ENCODE results near the gene ACD.

The ACD gene

DNA sequence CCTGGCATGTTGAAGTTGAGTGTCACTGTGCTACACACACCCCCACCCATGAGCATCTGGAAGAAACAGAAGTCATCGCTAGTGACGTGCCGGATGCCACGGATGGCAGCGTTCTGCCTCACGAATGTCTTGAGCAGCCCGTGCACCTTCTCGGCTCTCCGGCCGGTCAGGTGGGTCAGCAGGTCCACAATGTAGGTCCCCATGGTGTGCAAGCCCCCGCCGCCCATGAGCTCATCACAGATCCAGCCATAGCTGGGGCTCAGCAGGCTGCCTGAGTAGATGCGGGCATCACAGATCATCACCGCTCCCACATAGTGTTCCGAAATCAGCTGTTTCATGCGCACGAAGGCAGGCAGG lies 15.5 kb upstream of the ACD start:
- no peak for DNase-seq

DNA sequence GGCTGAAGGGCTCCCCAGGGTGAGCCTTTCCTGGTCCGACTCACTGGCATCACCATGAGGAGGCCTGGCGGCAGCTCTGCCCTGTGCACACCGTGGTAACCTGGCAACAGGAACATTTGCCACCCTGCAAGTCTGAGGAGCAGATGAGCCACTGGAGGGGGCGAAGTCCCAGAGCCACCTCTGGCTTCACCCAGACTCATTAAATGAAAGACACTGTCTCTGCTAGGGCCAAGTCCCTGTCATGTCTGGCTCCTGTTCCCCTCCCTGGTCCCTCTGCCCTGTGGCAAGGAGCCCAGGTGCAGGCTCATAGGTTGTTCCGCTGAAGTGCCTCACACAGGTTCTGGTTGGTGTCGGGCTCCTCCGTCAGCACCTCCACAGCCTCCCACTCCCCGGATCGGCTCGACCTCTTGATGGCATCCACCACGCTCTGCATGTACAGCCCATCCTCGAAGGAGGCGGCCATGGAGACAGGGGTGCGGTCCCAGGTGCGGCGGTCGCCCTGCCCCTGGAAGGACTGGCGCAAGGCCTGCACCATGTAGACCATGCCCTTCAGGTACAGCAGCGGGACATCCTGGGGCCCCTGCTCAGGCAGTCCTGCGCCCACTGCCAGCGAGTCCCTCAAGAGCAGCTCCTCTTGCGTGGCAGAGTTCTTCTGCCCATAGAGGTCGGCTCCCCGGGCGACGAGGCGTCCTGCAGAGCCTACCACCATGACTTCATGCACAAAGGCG lies 15.0 kb upstream of the ACD start:
- no peak for DNase-seq

DNA sequence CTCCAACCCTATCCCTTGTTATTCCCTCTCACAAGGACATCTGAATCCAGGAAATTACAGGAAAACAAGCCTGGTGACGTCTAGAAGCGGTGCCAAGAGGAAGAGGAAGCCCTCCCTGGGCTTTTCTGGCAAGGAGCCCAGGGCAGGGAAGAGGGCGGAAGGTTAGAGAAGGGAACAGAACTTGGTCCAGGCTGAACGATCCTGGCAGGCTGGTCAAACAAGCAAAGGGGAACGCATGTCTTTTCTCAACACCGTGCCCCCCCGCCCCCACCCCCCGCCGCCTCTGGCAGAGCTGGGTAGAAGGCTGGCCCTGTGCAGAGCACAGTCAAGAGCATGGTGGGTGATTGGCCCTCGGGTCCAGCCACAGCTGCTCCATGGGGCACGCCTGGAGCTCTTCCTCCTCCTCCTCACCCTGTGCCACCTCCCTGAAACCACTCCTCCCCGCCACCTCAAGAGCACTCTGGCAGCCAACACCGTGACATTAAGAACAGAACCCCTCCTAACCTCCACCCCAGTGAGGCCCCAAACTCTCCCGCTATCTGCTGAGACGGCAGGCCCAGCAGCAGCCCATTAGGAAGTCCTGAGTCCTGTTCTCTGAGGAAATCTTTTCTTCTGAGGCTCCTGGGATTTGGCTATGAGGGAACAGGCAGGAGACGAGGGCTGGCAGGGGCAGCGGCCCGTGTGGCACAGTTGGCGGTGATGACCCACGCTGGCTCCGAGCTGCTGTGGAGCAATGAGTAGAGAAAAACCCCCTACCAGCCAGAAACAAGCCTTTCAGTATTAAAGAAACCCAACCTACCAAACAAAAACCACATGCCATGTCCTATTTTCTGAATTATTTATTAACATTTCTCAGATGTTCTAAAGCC lies 13.9 kb upstream of the ACD start:
- DNase-seq, result peak in 1 of 2 donors; percentile 27

DNA sequence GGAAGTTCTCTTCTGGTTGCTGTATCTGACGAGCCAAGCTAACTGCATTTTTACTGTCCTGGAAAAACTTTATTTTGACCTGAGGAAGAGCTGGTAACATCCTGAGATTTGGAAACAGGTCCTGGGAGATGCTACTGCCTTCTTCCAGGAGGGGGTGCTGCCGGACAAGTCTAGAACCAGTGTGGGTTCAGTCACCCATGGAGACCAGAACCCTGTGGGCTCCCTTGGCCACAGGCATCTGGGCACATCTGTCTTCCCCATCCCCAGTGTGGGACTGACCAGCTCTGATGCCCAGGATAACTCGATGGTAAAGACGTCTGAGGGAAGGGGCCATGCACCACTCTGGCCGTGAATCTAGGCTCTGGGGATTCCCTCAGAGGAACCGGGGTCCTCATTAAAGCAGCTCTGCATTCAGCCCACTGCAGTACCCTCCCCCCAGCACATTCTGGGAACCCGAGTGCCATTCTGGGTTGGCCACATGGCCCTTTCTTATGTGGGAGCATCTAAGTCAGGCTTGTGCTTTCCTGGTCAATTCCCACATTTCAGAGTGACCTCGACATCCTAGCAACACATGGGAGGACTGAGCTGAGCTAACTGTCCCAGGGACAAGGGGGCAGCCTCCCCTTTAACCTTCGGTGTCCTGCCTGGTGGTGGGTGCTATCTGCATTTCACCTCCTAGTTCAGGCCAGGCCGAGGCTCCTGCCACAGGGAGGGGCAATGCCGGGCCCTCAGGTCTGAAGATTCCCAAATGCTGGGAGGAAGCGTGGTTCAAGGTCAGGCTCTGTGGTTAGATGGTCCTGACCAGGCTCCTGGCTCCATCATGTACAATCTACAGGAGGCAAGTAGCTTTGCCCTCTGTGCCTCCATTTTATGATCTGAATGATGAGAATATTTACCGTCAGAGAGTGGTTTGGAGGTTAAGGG lies 12.9 kb upstream of the ACD start:
- DNase-seq, result peak; percentile 59 to 67

DNA sequence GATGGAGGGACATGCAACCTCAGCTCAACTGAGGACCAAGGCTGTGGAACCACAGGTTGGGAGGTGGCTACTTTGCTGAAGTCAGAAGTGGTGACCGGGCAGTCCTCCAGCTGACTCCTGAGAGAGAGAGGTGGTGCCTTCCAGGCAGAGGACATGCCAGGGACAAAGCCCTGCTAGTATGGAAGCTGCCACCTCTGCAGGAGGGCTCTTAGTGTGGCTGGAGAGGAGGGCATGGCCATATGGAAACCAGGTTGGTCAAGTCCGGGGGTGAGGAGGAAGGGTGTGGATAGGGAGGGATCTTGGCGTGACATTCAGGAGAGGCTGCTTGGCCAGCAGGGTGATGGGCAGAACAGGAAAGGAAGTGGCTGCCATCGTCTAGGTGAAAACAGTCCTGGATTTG lies 12.2 kb upstream of the ACD start:
- no peak for DNase-seq

DNA sequence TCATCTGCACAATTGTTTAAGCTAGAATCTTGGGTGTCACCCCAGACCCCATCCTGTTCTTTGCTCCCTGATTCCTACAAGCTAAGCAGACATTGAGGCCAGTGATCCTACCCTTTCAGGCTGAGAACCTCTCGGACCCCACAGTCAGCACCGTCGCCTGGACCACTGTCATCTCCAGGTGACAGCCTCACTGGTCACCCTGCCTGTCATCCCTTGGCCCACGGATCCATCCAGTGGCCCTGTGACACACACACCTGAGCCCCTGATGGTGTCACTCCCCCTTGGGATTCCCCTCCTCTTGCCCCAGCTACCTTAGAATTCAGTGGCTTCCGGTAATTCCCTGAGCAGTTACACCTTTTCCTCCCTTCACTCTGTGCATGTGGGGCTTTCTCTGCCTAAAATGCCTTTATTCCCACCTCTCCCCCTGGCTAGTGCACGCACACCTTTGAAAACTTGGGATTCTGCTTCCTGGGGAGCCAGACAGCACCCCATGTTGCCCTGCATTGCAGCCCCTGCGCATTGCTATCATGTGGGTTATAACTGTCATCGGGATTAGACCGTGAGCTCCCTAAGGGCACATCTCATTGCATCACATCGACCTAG lies 9.5 kb upstream of the ACD start:
- no peak for DNase-seq

DNA sequence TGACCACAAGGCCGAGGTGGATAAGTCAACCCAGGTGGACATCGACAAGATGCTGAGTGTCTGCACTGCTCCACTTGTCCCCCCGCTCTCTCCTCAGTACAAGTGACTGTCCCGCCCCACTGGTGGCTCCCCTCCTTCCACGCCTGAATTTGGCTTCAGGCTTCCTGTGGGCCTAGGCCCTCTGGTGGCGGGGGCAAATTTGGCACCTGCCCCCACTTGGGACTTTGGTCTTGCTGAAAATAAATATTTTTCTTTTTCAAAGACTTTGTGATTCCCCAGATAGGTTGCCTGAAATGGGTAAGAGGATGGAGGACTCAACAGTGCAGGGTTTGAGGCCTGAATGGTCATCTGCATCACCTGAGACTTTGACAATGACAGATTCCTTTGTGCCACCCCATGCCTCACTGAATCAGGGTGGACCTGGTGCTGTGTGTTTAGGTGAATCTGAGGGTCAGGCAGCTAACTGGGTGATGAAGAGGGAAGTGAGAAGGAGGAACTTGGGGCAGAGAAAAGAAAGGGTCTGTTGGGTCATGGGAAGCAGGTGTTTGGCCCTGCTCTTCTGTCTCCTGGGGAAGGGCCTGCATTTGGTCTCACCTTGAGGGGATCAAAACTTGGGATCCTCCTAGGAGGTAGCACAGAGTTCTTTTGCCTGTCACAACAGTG lies 8.6 kb upstream of the ACD start:
- DNase-seq, result peak in 1 of 2 donors; percentile 34

DNA sequence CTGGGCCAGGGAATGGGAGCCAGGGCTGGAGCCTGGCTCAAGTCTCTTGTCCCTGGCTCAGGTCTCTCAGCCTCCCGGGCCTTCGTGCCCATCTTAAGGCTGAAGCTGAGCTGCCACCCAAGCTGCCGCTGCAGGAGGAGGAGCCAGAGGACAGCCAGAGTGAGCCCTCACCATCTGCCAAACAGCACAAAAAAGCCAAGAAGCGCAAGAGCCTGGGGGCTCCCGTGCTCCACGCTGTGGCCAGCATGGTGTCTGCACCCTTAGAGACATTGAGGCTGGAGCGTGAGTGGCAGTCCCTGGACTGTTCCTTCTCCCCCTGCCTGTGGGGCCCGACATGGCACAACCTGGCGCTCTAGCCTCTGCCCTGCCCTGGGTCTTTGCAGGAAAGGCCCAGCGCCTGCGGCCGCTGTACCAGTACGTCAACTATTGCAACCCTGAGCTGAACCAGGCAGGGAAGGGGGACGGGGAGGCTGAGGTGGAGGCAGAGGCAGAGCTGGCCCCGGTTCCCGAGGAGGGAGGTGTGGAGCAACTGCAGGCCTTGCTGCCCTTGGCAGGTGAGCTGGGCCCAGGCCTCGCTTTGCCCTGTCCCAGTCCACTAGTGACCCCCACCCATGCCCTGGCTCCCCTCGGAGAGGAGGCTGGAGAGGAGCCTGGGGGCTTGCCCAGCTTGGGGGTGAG lies 7.9 kb upstream of the ACD start:
- peak; percentile 88 for DNase-seq

DNA sequence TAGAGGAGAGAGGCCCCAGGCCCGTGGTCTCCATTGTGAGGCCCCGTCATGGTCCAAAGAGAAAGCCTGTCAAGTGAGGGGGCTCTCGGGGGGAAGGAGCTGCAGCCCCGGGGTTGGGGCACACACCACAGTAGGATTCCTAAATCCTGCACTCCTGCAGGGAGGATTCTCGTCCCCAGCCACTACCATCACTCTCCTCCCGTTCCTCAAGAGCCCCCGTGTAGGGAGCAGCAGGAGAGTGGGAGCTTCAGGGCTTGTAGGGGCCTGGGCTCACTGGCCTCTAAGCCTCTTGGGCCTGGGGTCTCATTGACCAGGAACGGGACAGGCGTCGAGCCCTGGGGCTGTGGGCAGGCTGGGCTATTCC lies 7.4 kb upstream of the ACD start:
- DNase-seq, result no peak

DNA sequence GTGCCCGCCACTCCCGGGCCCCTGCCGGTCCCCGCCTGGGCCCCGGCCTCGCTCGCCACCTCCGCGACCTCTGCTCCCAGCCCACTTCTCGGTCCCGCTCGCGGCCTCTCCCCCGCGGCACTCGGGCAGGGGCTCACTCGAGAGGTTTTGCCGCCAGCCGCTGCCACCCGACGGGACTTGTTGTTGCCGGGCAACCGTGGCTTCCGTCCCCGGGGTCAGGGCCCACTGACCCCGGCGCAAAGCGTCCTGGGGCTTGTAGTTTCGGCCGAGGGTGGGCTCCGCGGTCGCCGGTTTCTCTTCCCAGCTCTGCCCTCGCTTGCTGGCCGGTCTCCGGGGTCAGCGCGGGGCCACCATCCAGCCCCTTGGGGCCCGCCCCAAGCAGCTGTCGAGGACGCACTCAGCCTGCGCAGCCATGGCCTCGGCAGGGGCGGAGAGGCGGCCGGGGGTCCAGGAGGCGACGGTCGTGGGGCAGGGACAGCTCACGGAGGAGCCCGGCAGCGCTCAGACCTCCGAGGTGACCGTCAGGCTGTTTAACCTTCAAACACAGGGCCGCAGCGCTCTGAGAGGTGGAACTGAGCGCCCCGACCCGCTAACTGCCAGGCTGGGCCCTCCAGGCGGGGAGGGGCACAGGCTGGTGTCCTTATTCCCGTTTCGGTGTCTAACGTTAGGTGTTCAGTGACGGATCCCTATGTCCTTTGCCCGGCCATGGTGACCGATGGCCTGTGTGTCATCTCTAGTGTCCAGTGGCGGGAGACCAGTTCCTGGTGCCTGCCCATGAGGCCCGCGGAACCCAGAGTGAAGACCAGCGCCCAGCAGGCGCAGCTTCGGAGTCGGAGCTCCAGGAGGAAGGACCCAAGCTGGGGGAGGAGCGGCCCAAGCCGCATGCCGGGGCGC lies 6.7 kb upstream of the ACD start, which contains the start of the genes C16orf86 and ENKD1:
Gene C16orf86, plus strand, starts transcription at position 256 of the 894 bp plus-strand sequence. Its CDS starts 157 bp downstream, at position 413.
Gene ENKD1, minus strand, starts transcription at position 192 of the 894 bp plus-strand sequence. CDS start 308 bp downstream, outside the sequence.
- peak; percentile 86 to 87 for DNase-seq

DNA sequence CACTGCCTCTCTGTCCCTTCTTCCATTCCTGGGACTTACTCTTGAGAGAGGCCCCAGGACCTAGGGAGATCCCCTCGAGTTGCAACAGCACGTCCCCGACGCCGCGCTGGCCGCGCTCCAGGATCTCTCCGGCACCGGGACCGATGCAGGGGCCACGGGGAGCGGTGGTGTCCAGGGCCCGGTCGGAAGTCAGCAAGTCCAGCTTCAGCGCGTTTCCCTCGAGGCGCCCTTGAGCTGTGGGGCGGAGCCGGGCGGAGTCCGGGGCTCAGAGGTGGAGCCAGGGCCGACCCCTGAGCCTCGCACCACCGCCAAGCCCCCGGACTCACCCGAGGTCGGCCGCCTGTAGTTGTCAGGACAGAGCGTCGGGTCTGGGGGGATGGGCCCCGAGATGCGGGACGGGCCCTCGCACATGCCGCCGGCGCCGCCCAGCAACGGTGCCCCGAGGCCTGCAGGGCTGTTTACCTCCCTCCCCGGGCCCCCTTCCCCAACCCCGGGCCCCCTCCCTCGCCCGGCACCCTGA lies 6.0 kb upstream of the ACD start:
- DNase-seq, result no peak

DNA sequence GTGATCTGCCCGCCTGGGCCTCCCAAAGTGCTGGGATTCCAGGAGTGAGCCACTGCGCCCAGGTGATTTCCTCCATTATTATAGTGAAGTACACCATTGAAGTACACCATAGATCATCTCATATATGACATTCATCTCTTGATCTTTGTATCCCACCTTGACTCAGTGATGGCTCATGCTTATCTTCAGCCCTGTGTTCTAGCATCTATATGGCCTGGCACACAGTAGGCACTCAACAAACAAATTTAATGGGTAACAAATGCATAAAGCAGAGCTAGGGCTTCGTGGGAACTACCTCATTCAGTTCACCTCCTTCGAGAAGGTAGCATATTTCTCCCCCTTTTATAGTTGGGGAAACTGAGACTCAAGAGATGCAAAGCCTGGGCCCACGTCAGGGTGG lies 5.5 kb upstream of the ACD start:
- no peak for DNase-seq

DNA sequence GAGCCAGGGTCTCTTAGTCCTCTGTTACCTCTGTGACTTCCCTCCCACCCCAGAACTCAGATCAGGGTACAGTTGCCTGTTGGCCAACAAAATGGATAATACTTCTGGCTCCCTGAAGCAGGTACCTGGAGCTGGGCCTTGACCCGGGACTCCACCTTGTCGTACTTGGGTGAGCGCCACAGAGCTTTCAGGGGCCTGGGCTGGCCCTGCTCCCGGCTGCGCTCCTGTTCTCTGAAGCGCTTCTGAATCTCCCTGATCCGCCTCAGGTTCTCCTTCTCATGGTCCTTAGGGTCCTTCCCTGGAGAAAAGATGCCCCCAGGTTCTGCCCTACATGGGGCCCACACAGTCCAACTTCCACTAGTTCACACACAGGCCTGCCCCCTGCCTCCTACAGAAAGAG lies 4.8 kb upstream of the ACD start:
- no peak for DNase-seq

DNA sequence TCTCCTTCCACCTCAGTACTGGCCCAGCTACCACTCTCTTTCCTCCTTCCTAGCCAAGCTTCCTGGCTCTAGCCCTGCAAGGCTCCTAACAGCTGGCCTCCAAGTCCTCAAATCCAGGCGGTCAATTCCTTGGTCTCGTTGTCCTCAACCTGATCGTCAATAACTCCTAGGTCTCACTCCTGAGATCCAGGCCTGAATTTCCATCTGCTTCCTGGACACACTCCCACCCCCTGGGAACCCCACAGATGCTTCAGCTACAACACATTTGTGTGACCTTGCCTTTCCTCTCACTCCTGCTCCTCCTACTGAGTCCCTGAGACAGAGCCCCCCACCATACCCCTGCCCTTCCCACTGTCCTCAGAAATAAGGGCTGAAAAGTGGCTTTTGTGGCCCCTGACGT lies 4.2 kb upstream of the ACD start:
- no peak for DNase-seq

DNA sequence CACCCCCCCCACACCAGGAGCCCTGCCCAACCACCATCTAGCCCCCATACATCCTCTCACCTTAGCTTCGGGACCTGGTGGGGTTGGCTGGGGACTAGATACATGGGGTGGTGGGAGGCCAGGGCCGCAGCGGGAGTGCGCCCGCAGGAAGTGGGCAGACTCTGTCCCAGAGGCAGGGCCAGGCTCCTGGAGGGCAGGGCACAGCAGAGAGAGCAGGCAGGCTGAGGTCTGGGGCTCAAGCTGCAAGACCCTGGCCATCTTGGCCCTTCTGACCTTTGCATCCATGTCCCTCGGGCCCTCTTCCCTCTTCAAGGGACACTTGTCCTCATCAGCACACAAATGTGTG lies 3.8 kb upstream of the ACD start:
- DNase-seq, result no peak

DNA sequence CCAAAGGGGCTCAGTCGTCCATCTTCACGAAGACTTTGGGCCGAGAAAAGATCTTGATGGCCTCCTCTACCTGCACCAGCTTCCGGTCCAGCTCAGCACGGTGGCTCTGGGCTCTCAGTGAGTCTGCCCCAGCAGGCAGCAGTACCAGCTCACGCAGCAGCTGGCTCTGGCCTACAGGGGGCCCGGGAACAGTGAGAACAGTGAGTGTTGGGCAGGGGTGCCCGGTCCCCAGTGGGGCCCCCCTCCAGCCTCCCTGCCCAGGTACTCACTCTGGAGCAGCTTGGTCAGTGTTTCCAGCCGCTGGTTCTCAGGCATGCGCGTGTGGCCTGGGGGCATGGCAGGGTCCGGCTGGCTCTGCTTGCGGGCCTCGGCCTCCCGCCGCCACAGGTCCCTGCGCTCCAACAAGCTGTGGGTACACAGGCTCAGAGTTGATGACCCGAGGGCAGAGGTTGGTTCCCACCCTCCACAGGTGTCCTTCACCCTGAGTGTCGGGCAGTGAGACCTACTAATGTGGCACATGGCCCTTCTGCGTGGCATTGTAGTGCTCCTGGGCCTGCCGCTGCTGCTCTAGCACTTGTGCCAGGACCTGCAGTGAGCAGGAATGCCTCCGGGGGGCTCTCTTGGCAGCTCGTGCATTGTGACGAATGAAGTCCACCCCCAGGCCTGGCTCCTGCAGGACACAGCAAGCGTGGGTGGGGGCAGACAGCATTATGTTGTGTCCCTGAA lies 3.3 kb upstream of the ACD start:
- DNase-seq, result peak in 1 of 2 donors; percentile 34

DNA sequence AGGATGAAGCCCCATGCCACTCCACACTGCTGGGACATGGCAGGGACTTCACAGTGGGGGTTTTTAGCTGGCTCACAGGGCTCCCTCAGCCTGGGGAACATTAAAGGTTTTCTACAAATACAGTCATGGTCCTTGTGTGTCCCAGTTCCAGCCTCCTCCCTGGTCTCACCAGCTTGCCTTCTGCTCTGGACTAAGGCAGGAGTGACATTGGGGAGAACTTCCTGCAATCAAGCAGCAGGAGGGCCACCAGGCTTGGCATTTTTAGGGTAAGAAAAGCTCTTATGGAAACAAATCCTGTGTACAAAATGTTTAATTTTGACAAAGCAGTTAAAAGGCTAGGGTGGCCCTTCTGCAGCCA lies 2.6 kb upstream of the ACD start:
- no peak for DNase-seq

DNA sequence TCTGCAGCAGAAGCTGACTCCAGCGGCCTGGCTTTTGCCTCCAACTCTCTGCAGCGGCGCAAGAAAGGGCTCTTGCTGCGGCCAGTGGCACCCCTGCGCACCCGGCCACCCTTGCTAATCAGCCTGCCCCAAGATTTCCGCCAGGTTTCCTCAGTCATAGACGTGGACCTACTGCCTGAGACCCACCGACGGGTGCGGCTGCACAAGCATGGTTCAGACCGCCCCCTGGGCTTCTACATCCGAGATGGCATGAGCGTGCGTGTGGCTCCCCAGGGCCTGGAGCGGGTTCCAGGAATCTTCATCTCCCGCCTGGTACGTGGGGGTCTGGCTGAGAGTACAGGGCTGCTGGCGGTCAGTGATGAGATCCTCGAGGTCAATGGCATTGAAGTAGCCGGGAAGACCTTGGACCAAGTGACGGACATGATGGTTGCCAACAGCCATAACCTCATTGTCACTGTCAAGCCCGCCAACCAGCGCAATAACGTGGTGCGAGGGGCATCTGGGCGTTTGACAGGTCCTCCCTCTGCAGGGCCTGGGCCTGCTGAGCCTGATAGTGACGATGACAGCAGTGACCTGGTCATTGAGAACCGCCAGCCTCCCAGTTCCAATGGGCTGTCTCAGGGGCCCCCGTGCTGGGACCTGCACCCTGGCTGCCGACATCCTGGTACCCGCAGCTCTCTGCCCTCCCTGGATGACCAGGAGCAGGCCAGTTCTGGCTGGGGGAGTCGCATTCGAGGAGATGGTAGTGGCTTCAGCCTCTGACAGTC lies 2.0 kb upstream of the ACD start:
- no peak for DNase-seq
